H7 (cell line): ENCODE results near the gene PHLPP1. TPM values are rescaled to one million over a fixed set of nuclear protein-coding genes. Genes with fewer than 3 reads are reported as not detected.

Source experiments
- DNase-seq: peaks from one replicate; pipeline ENCODE4 v3.0.0; 2012
- H3K27me3 ChIP-seq: 2 replicates; pipeline ENCODE4 v1.6.0; 2011; ENCODE audit warnings: mild to moderate bottlenecking, low read length; ENCODE audit not compliant: control insufficient read depth, insufficient read depth
- H3K36me3 ChIP-seq: replicated peaks from 2 replicates; pipeline ENCODE4 v1.5.1; 2011; ENCODE audit warnings: low read length; ENCODE audit not compliant: control insufficient read depth, insufficient read depth
- H3K4me3 ChIP-seq: 2 replicates; pipeline ENCODE4 v1.5.1; 2011; ENCODE audit warnings: low read depth, mild to moderate bottlenecking, control low read depth, low read length, moderate library complexity; ENCODE audit not compliant: insufficient read depth
- total RNA-seq: library from RNA; depleted of rRNA; stranded (reverse); fragments of >200 nt; shearing (Covaris generic); gene quantifications from 2 replicates; pipeline ENCODE4 v1.2.3, GENCODE V29; 2014

Gene PHLPP1
- total RNA-seq, 1 experiment from 2014 or later: 23.0 TPM

DNA sequence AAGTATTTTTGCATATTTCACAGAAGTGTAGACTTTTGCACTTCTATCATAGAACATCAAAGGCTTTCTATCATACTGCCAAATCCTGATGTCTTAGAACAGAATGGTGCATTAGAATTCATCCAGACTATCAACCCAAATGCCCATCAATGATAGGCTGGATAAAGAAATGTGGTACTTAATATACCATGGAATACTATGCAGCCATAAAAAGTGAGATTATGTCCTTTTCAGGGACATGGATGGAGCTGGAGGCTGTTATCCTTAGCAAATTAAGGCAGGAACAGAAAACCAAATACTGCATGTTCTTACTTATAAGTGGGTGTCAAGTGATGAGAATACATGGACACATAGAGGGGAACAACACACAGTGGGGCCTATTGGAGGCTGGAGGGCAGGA, 150.2 kb downstream of the PHLPP1 start:
- Histone ChIP-seq H3K36me3 (no peaks in the 10 kb centered on the region; the same call in 1 of the 2 replicates), H3K27me3 (no peaks in the 10 kb centered on the region), H3K4me3 (no peak overlapping the region)
- DNase-seq: no peak

- Histone ChIP-seq H3K27me3 (no peaks in the 10 kb centered on the region), H3K4me3 (no peak overlapping the region), H3K36me3 (no peaks in the 10 kb centered on the region)
- DNase-seq: no peak
Measured at GRCh38 chr18:62867534-62867933, 152.2 kb downstream of the PHLPP1 start.

DNA sequence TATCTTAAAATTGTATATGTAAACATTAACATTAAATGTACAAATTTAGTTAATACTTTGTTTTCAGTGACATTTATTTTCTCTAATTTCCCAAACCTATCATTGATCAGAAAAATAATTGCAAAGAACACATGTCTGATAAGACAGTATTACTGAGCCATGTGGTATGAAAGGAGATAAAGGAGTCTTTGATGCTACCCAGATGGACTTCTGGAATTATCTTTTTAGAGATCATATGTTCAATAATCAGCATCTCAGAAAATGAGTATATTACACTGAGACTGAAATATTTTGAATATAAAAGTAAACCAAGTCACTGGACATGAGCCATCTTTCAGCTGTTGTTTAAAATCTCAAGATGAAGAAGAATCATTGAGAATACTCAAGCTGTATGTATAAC, 153.3 kb downstream of the PHLPP1 start:
- Histone ChIP-seq H3K4me3 (no peak overlapping the region), H3K27me3 (no peaks in the 10 kb centered on the region), H3K36me3 (no peaks in the 10 kb centered on the region)
- no peak for DNase-seq

- Histone ChIP-seq H3K27me3 (no peaks in the 10 kb centered on the region), H3K4me3 (no peak overlapping the region), H3K36me3 (no peaks in the 10 kb centered on the region)
- no peak for DNase-seq
Measured at GRCh38 chr18:62870643-62871042, 155.3 kb downstream of the PHLPP1 start.

DNA sequence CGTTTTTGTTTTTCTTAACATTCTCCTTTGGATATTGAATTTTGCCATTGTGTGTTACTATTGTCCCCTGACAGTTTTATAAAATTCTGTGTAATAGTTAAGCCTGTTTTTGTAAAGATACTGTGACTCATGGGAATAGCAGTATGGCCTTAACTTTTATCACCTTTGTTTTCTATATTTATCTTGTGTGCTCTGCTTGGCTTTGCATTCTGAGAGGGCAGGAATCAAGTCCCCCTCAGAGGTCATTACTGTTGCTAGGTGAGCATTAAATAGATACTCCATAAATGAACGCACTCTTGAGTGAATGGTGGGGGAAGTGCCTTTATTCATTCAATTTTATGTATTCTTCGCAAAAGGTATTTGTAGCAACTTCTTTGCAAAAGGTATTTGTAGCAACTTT, 160.0 kb downstream of the PHLPP1 start:
- no peaks in the 10 kb centered on the region for H3K27me3 ChIP-seq
- DNase-seq: no peak
- no peaks in the 10 kb centered on the region for H3K36me3 ChIP-seq
- H3K4me3 ChIP-seq: no peak overlapping the region

- no peak for DNase-seq
- no peaks in the 10 kb centered on the region for H3K27me3 ChIP-seq
- H3K36me3 ChIP-seq: no peaks in the 10 kb centered on the region
- H3K4me3 ChIP-seq: no peak overlapping the region
Measured at GRCh38 chr18:62876111-62876510, 160.8 kb downstream of the PHLPP1 start.

- Histone ChIP-seq H3K27me3 (no peaks in the 10 kb centered on the region), H3K36me3 (no peaks in the 10 kb centered on the region), H3K4me3 (no peak overlapping the region)
- DNase-seq: no peak
Measured at GRCh38 chr18:62876828-62877227, 161.5 kb downstream of the PHLPP1 start.

- Histone ChIP-seq H3K4me3 (no peak overlapping the region), H3K36me3 (no peaks in the 10 kb centered on the region), H3K27me3 (no peaks in the 10 kb centered on the region)
- peak; percentile 59 for DNase-seq
Measured at GRCh38 chr18:62877411-62878221, 162.3 kb downstream of the PHLPP1 start.

GRCh38 chr18:62878305-62878704, 163.0 kb downstream of the PHLPP1 start:
- DNase-seq: no peak
- Histone ChIP-seq H3K36me3 (no peaks in the 10 kb centered on the region), H3K27me3 (no peaks in the 10 kb centered on the region), H3K4me3 (no peak overlapping the region)

- Histone ChIP-seq H3K36me3 (no peaks in the 10 kb centered on the region), H3K27me3 (no peaks in the 10 kb centered on the region), H3K4me3 (no peak overlapping the region)
- DNase-seq: no peak
Measured at GRCh38 chr18:62880034-62880433, 164.7 kb downstream of the PHLPP1 start.

DNA sequence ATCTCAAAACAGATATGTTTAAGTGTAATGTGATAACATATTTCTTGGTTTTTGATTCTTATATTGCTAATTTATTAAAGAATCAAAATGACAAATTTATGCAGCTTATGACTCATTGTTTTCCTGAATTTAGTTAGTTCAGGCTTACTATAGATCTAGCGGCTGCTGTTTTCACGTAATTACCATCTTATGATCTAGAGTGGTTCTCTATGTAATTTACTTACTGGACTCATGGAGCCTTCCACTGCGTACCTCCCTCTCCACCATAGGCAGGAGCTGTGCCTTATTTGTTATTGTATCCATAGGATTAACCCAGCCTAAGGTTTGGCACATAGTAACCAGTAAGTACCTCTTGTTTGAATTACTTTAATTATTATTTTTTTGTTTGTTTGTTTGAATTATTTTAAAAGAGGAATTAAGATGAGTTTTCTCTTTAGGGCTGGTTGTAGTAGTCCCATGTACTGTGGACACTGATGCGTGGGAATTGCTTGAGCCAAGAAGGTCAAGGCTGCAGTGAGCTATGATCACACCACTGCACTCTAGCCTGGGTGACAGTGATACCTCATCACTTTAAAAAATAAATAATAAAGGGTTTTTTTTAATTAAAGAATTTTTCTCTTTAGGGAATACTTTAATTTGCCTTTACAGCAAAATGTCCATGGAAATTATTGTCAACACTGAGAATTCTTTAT, 165.5 kb downstream of the PHLPP1 start:
- Histone ChIP-seq H3K4me3 (no peak overlapping the region), H3K27me3 (no peaks in the 10 kb centered on the region), H3K36me3 (no peaks in the 10 kb centered on the region)
- DNase-seq: no peak

DNA sequence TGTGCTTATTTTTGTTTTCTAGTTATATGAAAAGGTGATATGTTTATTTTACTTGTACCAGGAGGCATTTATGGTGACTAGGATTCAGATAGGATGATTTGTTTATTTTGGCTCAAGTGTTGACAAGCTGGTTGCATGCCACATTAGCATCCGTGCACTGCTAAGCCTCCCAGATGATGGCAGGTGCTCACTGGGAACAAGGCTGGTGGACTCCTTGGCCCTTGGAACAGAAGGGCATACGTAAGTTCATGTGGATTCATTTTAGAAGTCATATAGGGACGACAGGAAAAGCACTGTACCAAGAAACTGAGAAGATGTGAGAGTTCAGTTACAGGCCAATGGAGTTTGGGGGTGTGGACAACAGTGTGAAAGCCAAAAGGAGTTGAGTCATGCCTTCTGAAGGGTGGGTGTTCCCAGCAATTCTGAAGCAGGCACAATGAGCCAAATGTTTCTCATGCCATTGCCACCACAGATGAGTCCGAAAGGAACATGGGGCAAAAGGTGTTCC, 166.2 kb downstream of the PHLPP1 start:
- no peaks in the 10 kb centered on the region for H3K36me3 ChIP-seq
- no peak overlapping the region for H3K4me3 ChIP-seq
- no peak for DNase-seq
- H3K27me3 ChIP-seq: no peaks in the 10 kb centered on the region

- H3K27me3 ChIP-seq: no peaks in the 10 kb centered on the region
- no peak overlapping the region for H3K4me3 ChIP-seq
- H3K36me3 ChIP-seq: no peaks in the 10 kb centered on the region
- no peak for DNase-seq
Measured at GRCh38 chr18:62883937-62884735, 168.8 kb downstream of the PHLPP1 start.

- no peak overlapping the region for H3K4me3 ChIP-seq
- H3K27me3 ChIP-seq: no peaks in the 10 kb centered on the region
- DNase-seq: no peak
Measured at GRCh38 chr18:62885804-62886203, 170.5 kb downstream of the PHLPP1 start.

More at GRCh38 chr18:62885804-62886203, 170.5 kb downstream of the PHLPP1 start:
- H3K36me3 ChIP-seq: no peaks in the 10 kb centered on the region
